ENCODE results near the gene STRBP.
"Not testable (repeated sequence)": the region's sequence is repeated elsewhere in the genome, so short reads cannot be mapped to it uniquely, and the experiment has no call there.

STRBP gene

GRCh38 chr9:123218831-123219230, 49.6 kb downstream of the STRBP start:
- DNase-seq (ENCODE audit: low read depth) = no peak
- no peak for TF ChIP-seq CTCF (conservative IDR thresholded peaks at IDR 0.05; ENCODE audit: low read depth, low read length)
- H3K4me3 ChIP-seq (ENCODE audit: low read length) = no peak overlapping the region

GRCh38 chr9:123217128-123217654, 51.2 kb downstream of the STRBP start:
- no peak for DNase-seq (ENCODE audit: low read depth)
- no peak for TF ChIP-seq CTCF (conservative IDR thresholded peaks at IDR 0.05; ENCODE audit: low read depth, low read length)
- no peak overlapping the region for H3K4me3 ChIP-seq (ENCODE audit: low read length)

- no peak for TF ChIP-seq CTCF (conservative IDR thresholded peaks at IDR 0.05; ENCODE audit: low read depth, low read length)
- no peak for DNase-seq (ENCODE audit: low read depth)
- no peak overlapping the region for H3K4me3 ChIP-seq (ENCODE audit: low read length)
Observed at GRCh38 chr9:123216251-123216797, 52.1 kb downstream of the STRBP start.

- no peak for TF ChIP-seq CTCF (conservative IDR thresholded peaks at IDR 0.05; ENCODE audit: low read depth, low read length)
- H3K4me3 ChIP-seq (ENCODE audit: low read length) = no peak overlapping the region
- no peak for DNase-seq (ENCODE audit: low read depth)
Observed at GRCh38 chr9:123211081-123211480, 57.3 kb downstream of the STRBP start.

GRCh38 chr9:123208626-123209174, 59.7 kb downstream of the STRBP start:
- no peak for DNase-seq (ENCODE audit: low read depth)
- H3K4me3 ChIP-seq (ENCODE audit: low read length) = no peak overlapping the region
- TF ChIP-seq CTCF (conservative IDR thresholded peaks at IDR 0.05; ENCODE audit: low read depth, low read length) = no peak

- no peak for TF ChIP-seq CTCF (conservative IDR thresholded peaks at IDR 0.05; ENCODE audit: low read depth, low read length)
- DNase-seq (ENCODE audit: low read depth) = no peak
- no peak overlapping the region for H3K4me3 ChIP-seq (ENCODE audit: low read length)
Observed at GRCh38 chr9:123206065-123206464, 62.3 kb downstream of the STRBP start.

- TF ChIP-seq CTCF (conservative IDR thresholded peaks at IDR 0.05; ENCODE audit: low read depth, low read length) = no peak
- H3K4me3 ChIP-seq (ENCODE audit: low read length) = no peak overlapping the region
- DNase-seq (ENCODE audit: low read depth) = no peak
Observed at GRCh38 chr9:123201083-123201482, 67.3 kb downstream of the STRBP start.

GRCh38 chr9:123200469-123200868, 67.9 kb downstream of the STRBP start:
- DNase-seq (ENCODE audit: low read depth); H3K4me3 ChIP-seq (ENCODE audit: low read length): not testable (repeated sequence)

Data from retinal pigment epithelial cell (primary cell).